ENCODE results near the gene GMCL1. TPM values are rescaled to one million over a fixed set of nuclear protein-coding genes. Genes with fewer than 3 reads are reported as not detected.

The GMCL1 gene
- total RNA-seq, 1 experiment from 2014 or later: 13.8 TPM

DNA sequence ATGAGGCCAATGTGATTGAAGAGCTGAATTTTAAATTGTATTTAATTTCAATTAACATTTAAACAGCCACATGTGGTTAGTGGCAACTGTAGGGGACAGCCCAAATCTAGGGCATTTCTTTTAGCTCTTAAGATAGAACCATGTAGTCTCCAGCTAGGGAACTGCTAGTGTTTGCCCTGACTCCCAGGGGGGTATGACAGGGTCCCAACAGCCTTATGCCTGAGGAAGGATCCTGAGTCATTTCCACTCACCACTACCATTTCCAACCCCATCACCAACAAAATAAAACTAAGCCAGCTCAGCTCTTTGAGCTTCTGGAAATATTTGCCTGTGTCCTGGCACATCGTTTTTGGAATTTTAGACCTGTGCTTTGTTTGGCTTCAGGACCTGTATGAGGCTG, 13.7 kb upstream of the GMCL1 start:
- Mint-ChIP-seq H3K9me3 (ENCODE audit: unreplicated experiment) (no peaks in the 10 kb centered on the region), H3K4me3 (ENCODE audit: unreplicated experiment) (no peak overlapping the region), H3K27me3 (ENCODE audit: insufficient read depth, unreplicated experiment) (no peaks in the 10 kb centered on the region), H3K36me3 (ENCODE audit: insufficient read depth, unreplicated experiment) (peaks cover 20% of the 10 kb centered on the region), H3K4me1 (ENCODE audit: low read depth, unreplicated experiment) (no peaks in the 10 kb centered on the region), H3K27ac (ENCODE audit: unreplicated experiment) (no peak overlapping the region)
- Histone ChIP-seq H3K9me3 (no peaks in the 10 kb centered on the region), H3K4me3 (ENCODE audit: low read depth, low read length) (no peak overlapping the region), H3K27me3 (replicated peaks; ENCODE audit: control insufficient read depth, insufficient read depth, low read length) (no peaks in the 10 kb centered on the region), H3K36me3 (ENCODE audit: control insufficient read depth, insufficient read depth, low read length) (peaks cover 6% of the 10 kb centered on the region), H3K4me1 (no peaks in the 10 kb centered on the region)
- ChIA-PET POLR2A (no interaction called here), CTCF (interaction anchor here (0.7 to 5.5 kb wide), 4 partner anchors 13 to 91 kb away, joined by 3 to 198 read pairs (median 8); partner anchors contain the start of gene GMCL1)
- DNase-seq: no peak
- BruUV-seq (replicated peaks): no TSS peak
- intact Hi-C loops (cut with micrococcal nuclease; ENCODE audit: unreplicated experiment): loop anchor here (2.0 kb wide), 1 partner anchor 35 kb away; no protein-coding TSS in a partner anchor
- TF ChIP-seq CTCF (IDR thresholded peaks at IDR 0.05; ENCODE audit: insufficient read depth in 1 of 2, low read depth in 1 of 2, low read length in 1 of 2, severe bottlenecking in 1 of 2, unreplicated experiment in 1 of 2): no peak

DNA sequence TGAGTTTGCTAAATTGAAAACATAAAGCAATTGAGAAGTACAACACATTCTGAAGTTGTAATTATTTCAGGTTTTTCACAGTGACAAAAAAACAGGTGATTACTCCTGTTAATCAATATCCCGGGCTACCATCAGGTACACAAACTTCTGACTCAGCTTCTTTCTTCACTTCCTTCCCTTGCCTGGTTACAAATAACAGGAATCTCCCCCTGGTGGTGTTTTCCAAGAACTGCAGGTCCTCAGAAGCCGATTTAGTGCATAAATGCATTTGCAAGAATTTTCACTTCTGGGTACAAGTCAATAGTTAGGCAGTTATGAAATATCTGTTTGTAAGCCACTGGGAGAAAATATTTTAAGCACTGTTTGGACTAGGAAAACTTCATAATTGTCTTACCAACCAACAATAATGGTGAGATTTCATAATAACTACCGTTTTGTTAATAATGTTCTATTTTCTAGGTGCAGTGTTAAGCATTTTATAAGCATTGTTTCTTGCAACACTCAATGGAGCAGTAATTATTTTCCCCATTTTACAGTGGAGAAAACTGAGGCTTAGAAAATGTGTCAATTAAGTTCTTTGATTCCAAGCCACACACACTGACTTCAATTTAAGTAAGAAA, 12.4 kb upstream of the GMCL1 start:
- DNase-seq: peak; percentile 83 to 84
- no peaks in the 10 kb centered on the region for H3K4me1 Mint-ChIP-seq (ENCODE audit: low read depth, unreplicated experiment)
- BruUV-seq (replicated peaks): no TSS peak
- H3K4me3 Mint-ChIP-seq (ENCODE audit: unreplicated experiment): no peak overlapping the region
- POLR2A ChIA-PET: interaction anchor here (0.6 to 0.8 kb wide), 4 partner anchors 12 to 92 kb away, joined by 3 to 9 read pairs (median 5); partner anchors contain the start of gene ANXA4
- no peak overlapping the region for H3K27ac Mint-ChIP-seq (ENCODE audit: unreplicated experiment)
- no peaks in the 10 kb centered on the region for H3K9me3 Mint-ChIP-seq (ENCODE audit: unreplicated experiment)
- CTCF ChIA-PET: interaction anchor here (0.6 to 5.5 kb wide), 22 partner anchors 12 to 267 kb away, joined by 3 to 198 read pairs (median 4); partner anchors contain the start of genes ANXA4 and GMCL1
- H3K27me3 ChIP-seq (replicated peaks; ENCODE audit: control insufficient read depth, insufficient read depth, low read length): no peaks in the 10 kb centered on the region
- no peaks in the 10 kb centered on the region for H3K9me3 ChIP-seq
- peak; percentile 90 to 91 for TF ChIP-seq CTCF (IDR thresholded peaks at IDR 0.05; ENCODE audit: insufficient read depth in 1 of 2, low read depth in 1 of 2, low read length in 1 of 2, severe bottlenecking in 1 of 2, unreplicated experiment in 1 of 2)
- no peaks in the 10 kb centered on the region for H3K27me3 Mint-ChIP-seq (ENCODE audit: insufficient read depth, unreplicated experiment)
- H3K36me3 ChIP-seq (ENCODE audit: control insufficient read depth, insufficient read depth, low read length): peaks cover 6% of the 10 kb centered on the region
- peaks cover 32% of the 10 kb centered on the region for H3K36me3 Mint-ChIP-seq (ENCODE audit: insufficient read depth, unreplicated experiment)
- intact Hi-C loops (cut with micrococcal nuclease; ENCODE audit: unreplicated experiment): loop anchor here (1.0 to 2.0 kb wide), 6 partner anchors 20 to 258 kb away; no protein-coding TSS in a partner anchor
- no peaks in the 10 kb centered on the region for H3K4me1 ChIP-seq
- H3K4me3 ChIP-seq (ENCODE audit: low read depth, low read length): no peak overlapping the region

- H3K27me3 ChIP-seq (replicated peaks; ENCODE audit: control insufficient read depth, insufficient read depth, low read length): no peaks in the 10 kb centered on the region
- no peak for TF ChIP-seq CTCF (IDR thresholded peaks at IDR 0.05; ENCODE audit: insufficient read depth in 1 of 2, low read depth in 1 of 2, low read length in 1 of 2, severe bottlenecking in 1 of 2, unreplicated experiment in 1 of 2)
- DNase-seq: no peak
- CTCF ChIA-PET: interaction anchor here (0.6 to 5.5 kb wide), 3 partner anchors 11 to 93 kb away, joined by 6 to 198 read pairs (median 7); partner anchors contain the start of gene GMCL1
- intact Hi-C loops (cut with micrococcal nuclease; ENCODE audit: unreplicated experiment): loop anchor here (1.0 to 2.0 kb wide), 6 partner anchors 21 to 259 kb away; no protein-coding TSS in a partner anchor
- peaks cover 3% of the 10 kb centered on the region; the same call in 1 of the 2 replicates for H3K36me3 ChIP-seq (ENCODE audit: control insufficient read depth, insufficient read depth, low read length)
- no peaks in the 10 kb centered on the region for H3K9me3 ChIP-seq
- Mint-ChIP-seq H3K4me3 (ENCODE audit: unreplicated experiment) (no peak overlapping the region), H3K9me3 (ENCODE audit: unreplicated experiment) (no peaks in the 10 kb centered on the region), H3K27me3 (ENCODE audit: insufficient read depth, unreplicated experiment) (no peaks in the 10 kb centered on the region), H3K4me1 (ENCODE audit: low read depth, unreplicated experiment) (no peaks in the 10 kb centered on the region), H3K36me3 (ENCODE audit: insufficient read depth, unreplicated experiment) (peaks cover 25% of the 10 kb centered on the region), H3K27ac (ENCODE audit: unreplicated experiment) (no peak overlapping the region)
- POLR2A ChIA-PET: no interaction called here
- no peaks in the 10 kb centered on the region for H3K4me1 ChIP-seq
- no TSS peak for BruUV-seq (replicated peaks)
- no peak overlapping the region for H3K4me3 ChIP-seq (ENCODE audit: low read depth, low read length)
Measured at GRCh38 chr2:69817729-69818501, 11.5 kb upstream of the GMCL1 start.

Data from Caco-2 (cell line).